Measurements from ENCODE around the gene RHBDL1. TPM values are rescaled to one million over a fixed set of nuclear protein-coding genes. Genes with fewer than 3 reads are reported as not detected.

RHBDL1 gene
- total and polyA plus RNA-seq, 9 of the 15 experiments (the other 6 are each of a cell fraction or from before 2014, with no cell fraction given), result 0.03 to 5.6 (median 1.3) TPM; not detected in 1

DNA sequence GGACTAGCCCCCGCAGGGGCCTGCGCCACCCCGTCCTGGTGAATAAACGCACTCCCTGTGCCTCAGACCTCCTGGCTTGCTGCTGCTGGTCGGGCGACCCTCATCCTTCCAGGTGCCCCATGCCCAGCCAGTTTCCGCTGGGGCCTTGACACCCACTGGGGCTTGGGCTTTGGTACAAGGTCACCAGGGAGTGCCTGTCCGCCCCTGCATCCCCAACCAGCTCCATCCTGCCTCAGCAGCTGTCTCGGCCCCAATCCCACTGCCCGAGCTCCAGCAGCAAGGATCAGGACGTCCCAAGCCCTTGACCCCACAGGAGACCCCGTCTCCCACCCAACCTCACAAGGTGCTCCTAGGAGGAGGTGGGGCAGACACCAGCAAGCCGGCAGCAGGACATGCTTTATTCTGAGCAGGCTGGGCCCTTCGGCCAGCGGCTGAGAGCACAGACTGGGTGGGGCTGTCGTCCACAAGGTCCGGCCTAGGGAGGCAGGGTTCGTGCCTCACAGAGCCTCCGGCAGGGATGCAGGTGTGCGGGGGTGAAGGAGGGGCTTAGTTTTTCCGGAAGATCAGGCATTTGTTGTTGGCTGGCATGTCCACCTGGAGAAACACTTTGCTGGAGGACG, 41.3 kb upstream of the RHBDL1 start (continued):
- TF ChIP-seq, protein P1, sequence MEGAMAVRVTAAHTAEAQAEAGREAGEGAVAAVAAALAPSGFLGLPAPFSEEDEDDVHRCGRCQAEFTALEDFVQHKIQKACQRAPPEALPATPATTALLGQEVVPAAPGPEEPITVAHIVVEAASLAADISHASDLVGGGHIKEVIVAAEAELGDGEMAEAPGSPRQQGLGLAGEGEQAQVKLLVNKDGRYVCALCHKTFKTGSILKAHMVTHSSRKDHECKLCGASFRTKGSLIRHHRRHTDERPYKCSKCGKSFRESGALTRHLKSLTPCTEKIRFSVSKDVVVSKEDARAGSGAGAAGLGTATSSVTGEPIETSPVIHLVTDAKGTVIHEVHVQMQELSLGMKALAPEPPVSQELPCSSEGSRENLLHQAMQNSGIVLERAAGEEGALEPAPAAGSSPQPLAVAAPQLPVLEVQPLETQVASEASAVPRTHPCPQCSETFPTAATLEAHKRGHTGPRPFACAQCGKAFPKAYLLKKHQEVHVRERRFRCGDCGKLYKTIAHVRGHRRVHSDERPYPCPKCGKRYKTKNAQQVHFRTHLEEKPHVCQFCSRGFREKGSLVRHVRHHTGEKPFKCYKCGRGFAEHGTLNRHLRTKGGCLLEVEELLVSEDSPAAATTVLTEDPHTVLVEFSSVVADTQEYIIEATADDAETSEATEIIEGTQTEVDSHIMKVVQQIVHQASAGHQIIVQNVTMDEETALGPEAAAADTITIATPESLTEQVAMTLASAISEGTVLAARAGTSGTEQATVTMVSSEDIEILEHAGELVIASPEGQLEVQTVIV (CRISPR knock-in tag; IDR thresholded peaks at IDR 0.05; ENCODE audit: borderline replicate concordance), result no peak
- no peak for TF ChIP-seq RBM39 (optimal IDR thresholded peaks at IDR 0.05; ENCODE audit: low read depth, low read length)
- TF ChIP-seq, protein P2, sequence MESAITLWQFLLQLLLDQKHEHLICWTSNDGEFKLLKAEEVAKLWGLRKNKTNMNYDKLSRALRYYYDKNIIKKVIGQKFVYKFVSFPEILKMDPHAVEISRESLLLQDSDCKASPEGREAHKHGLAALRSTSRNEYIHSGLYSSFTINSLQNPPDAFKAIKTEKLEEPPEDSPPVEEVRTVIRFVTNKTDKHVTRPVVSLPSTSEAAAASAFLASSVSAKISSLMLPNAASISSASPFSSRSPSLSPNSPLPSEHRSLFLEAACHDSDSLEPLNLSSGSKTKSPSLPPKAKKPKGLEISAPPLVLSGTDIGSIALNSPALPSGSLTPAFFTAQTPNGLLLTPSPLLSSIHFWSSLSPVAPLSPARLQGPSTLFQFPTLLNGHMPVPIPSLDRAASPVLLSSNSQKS (CRISPR knock-in tag; IDR thresholded peaks at IDR 0.05), result no peak
- no peak for TF ChIP-seq ZNF253 (CRISPR knock-in tag; conservative IDR thresholded peaks at IDR 0.05)
- TF ChIP-seq RCOR1 (IDR thresholded peaks at IDR 0.05; ENCODE audit: borderline replicate concordance in 1 of 2, low read depth in 2 of 2, low read length in 2 of 2), result no peak
- TF ChIP-seq, protein P3, sequence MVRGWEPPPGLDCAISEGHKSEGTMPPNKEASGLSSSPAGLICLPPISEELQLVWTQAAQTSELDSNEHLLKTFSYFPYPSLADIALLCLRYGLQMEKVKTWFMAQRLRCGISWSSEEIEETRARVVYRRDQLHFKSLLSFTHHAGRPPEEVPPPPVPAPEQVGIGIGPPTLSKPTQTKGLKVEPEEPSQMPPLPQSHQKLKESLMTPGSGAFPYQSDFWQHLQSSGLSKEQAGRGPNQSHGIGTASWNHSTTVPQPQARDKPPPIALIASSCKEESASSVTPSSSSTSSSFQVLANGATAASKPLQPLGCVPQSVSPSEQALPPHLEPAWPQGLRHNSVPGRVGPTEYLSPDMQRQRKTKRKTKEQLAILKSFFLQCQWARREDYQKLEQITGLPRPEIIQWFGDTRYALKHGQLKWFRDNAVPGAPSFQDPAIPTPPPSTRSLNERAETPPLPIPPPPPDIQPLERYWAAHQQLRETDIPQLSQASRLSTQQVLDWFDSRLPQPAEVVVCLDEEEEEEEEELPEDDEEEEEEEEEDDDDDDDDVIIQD (CRISPR knock-in tag; IDR thresholded peaks at IDR 0.05), result no peak
- TF ChIP-seq ZNF263 (CRISPR knock-in tag; IDR thresholded peaks at IDR 0.05; ENCODE audit: borderline replicate concordance), result 0 out of 2 replicates have a peak, but pooled peaks have one; percentile 9

Measured in K562 (cell line).